OCI-LY7 (cell line): Measurements from ENCODE around the gene CHST8. TPM values are rescaled to one million over a fixed set of nuclear protein-coding genes. Genes with fewer than 3 reads are reported as not detected.

Experiments
- Bru-seq: library from RNA; stranded (reverse); fragments of 400-500 nt; gene quantifications from one replicate; lab custom pipeline; 2021; lab: Mats Ljungman, UMichigan
- BruChase-seq, 2 experiments: library from RNA; stranded (reverse); fragments of 400-500 nt; gene quantifications; one replicate each; lab custom pipeline; 2021; lab: Mats Ljungman, UMichigan
- BruUV-seq: library from RNA; stranded (reverse); fragments of 400-500 nt; replicated peaks from 2 replicates; lab custom pipeline; 2021; lab: Mats Ljungman, UMichigan
- CTCF ChIA-PET: fragments of 300-600 bp; sonication (Branson Sonifier 250); formaldehyde crosslinking; loops from one replicate; lab custom pipeline; 2022; ENCODE audit warnings: antibody characterized with exemption; ENCODE audit not compliant: unreplicated experiment; lab: Charles Lee
- POLR2A ChIA-PET: fragments of 300-600 bp; sonication (Branson Sonifier 250); formaldehyde crosslinking; loops from one replicate; lab custom pipeline; 2022; ENCODE audit warnings: antibody characterized with exemption; lab: Charles Lee
- DNase-seq: peaks from one replicate; pipeline ENCODE4 v3.0.0-alpha.2; 2015; ENCODE audit warnings: low spot score
- H2AFZ ChIP-seq: fragments of 200-600 bp; sonication (generic), shearing (Covaris generic); 2 replicates; pipeline ENCODE4 v1.6.1; 2014; ENCODE audit warnings: mild to moderate bottlenecking, antibody characterized with exemption, low read length, moderate library complexity
- H3K27ac ChIP-seq: fragments of 200-600 bp; sonication (generic); 2 replicates; pipeline ENCODE4 v1.5.1; 2014; ENCODE audit warnings: mixed run types, low read depth, mild to moderate bottlenecking, moderate library complexity, low read length, inconsistent platforms; ENCODE audit not compliant: poor library complexity, severe bottlenecking
- H3K36me3 ChIP-seq: fragments of 200-600 bp; sonication (generic); 2 replicates; pipeline ENCODE4 v1.6.1; 2014; ENCODE audit warnings: mild to moderate bottlenecking, antibody characterized with exemption, low read length, moderate library complexity, mixed read lengths; ENCODE audit not compliant: insufficient read depth
- H3K4me1 ChIP-seq: fragments of 200-600 bp; sonication (generic); 2 replicates; pipeline ENCODE4 v1.5.1; 2014; ENCODE audit warnings: mild to moderate bottlenecking, low read length; ENCODE audit not compliant: insufficient read depth, poor library complexity, severe bottlenecking
- H3K4me2 ChIP-seq: fragments of 200-600 bp; sonication (generic); 2 replicates; pipeline ENCODE4 v1.6.1; 2014; ENCODE audit warnings: mild to moderate bottlenecking, low read length
- H3K4me3 ChIP-seq: fragments of 200-600 bp; sonication (generic); 2 replicates; pipeline ENCODE4 v1.5.1; 2014; ENCODE audit warnings: mild to moderate bottlenecking, low read depth, low read length; ENCODE audit not compliant: poor library complexity, severe bottlenecking
- H3K79me2 ChIP-seq: fragments of 200-600 bp; sonication (generic); 2 replicates; pipeline ENCODE4 v1.6.1; 2016; ENCODE audit warnings: low read depth, mild to moderate bottlenecking, low read length, moderate library complexity, mixed read lengths; ENCODE audit not compliant: insufficient read depth
- H3K9me2 ChIP-seq: fragments of 200-600 bp; sonication (generic); 2 replicates; pipeline ENCODE4 v1.6.1; 2016; ENCODE audit warnings: mild to moderate bottlenecking, low read length, mixed read lengths; ENCODE audit not compliant: insufficient read depth
- H3K9me3 ChIP-seq: fragments of 200-600 bp; sonication (generic); 2 replicates; pipeline ENCODE4 v1.6.1; 2014; ENCODE audit warnings: mild to moderate bottlenecking, mixed run types, low read length, mixed read lengths
- H4K20me1 ChIP-seq: fragments of 200-600 bp; sonication (generic); 2 replicates; pipeline ENCODE4 v1.6.1; 2014; ENCODE audit warnings: mild to moderate bottlenecking, antibody characterized with exemption, low read length, moderate library complexity, mixed read lengths; ENCODE audit not compliant: insufficient read depth
- EZH2phosphoT487 ChIP-seq: fragments of 200-600 bp; sonication (generic); IDR thresholded peaks from 2 replicates; pipeline ENCODE4 v1.6.1; 2018; ENCODE audit warnings: low read depth, borderline replicate concordance, mild to moderate bottlenecking, mixed run types, antibody characterized with exemption, low read length, moderate library complexity, mixed read lengths
- intact Hi-C: fragments of 100-400 bp; cut with micrococcal nuclease; formaldehyde crosslinking; loops from one replicate; pipeline ENCODE4 v1.10.0; 2022; ENCODE audit not compliant: unreplicated experiment
- long read RNA-seq: library from polyadenylated mRNA; stranded (forward); transcript quantifications from one replicate; pipeline ENCODE4 v2.0.0, GENCODE V29; 2022
- total RNA-seq, 2 experiments: library from RNA; depleted of rRNA in 1 of 2; stranded (reverse); fragments of >200 nt in 1 of 2; shearing (Covaris generic) in 1 of 2; gene quantifications; 2 replicates each; pipeline ENCODE4 v1.2.3, GENCODE V29; 2014 to 2022
- TF ChIP-seq, protein P1 (sequence below): fragments of 200-600 bp; sonication (generic); conservative IDR thresholded peaks from 2 replicates; pipeline ENCODE4 v1.5.1; 2014; ENCODE audit warnings: mild to moderate bottlenecking, antibody characterized with exemption, low read length, moderate library complexity, mixed read lengths

The CHST8 gene, protein sequence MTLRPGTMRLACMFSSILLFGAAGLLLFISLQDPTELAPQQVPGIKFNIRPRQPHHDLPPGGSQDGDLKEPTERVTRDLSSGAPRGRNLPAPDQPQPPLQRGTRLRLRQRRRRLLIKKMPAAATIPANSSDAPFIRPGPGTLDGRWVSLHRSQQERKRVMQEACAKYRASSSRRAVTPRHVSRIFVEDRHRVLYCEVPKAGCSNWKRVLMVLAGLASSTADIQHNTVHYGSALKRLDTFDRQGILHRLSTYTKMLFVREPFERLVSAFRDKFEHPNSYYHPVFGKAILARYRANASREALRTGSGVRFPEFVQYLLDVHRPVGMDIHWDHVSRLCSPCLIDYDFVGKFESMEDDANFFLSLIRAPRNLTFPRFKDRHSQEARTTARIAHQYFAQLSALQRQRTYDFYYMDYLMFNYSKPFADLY
- not detected in 2 replicates for total RNA-seq (2014; rRNA removed; shearing (Covaris generic))
- total RNA-seq (2022): not detected in 2 replicates
- not detected for Bru-seq, nascent RNA
- BruChase-seq, experiment 1, labeled RNA remaining after a 6-hour chase: not detected
- not detected for BruChase-seq, experiment 2, labeled RNA remaining after a 2-hour chase
- long read RNA-seq: 0 reads

- Histone ChIP-seq H3K4me2 (no peak within 1 kb of the TSS), H3K4me3 (no peak within 1 kb of the TSS), H3K27ac (no peak within 1 kb of the TSS), H3K4me1 (no peaks in the 10 kb centered on the region), H2AFZ (no peak within 1 kb of the TSS), H3K79me2 (no peaks in the 10 kb centered on the region), H3K9me2 (no peaks in the 10 kb centered on the region), H4K20me1 (no peaks in the 10 kb centered on the region), H3K9me3 (no peaks in the 10 kb centered on the region), H3K36me3 (no peaks in the 10 kb centered on the region)
- CTCF ChIA-PET: no interaction called here
- intact Hi-C loops: no loop called here
- no TSS peak for BruUV-seq
- no peak for TF ChIP-seq EZH2phosphoT487
- TF ChIP-seq, protein P1, sequence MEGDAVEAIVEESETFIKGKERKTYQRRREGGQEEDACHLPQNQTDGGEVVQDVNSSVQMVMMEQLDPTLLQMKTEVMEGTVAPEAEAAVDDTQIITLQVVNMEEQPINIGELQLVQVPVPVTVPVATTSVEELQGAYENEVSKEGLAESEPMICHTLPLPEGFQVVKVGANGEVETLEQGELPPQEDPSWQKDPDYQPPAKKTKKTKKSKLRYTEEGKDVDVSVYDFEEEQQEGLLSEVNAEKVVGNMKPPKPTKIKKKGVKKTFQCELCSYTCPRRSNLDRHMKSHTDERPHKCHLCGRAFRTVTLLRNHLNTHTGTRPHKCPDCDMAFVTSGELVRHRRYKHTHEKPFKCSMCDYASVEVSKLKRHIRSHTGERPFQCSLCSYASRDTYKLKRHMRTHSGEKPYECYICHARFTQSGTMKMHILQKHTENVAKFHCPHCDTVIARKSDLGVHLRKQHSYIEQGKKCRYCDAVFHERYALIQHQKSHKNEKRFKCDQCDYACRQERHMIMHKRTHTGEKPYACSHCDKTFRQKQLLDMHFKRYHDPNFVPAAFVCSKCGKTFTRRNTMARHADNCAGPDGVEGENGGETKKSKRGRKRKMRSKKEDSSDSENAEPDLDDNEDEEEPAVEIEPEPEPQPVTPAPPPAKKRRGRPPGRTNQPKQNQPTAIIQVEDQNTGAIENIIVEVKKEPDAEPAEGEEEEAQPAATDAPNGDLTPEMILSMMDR: no peak
- DNase-seq: no peak
- POLR2A ChIA-PET: no interaction called here
Observed at GRCh38 chr19:33621811-33622504, at the start of gene CHST8. TSS of gene CHST8 (plus strand) at chr19:33621953. CDS start at chr19:33689262, 67,309 bp downstream.

DNA sequence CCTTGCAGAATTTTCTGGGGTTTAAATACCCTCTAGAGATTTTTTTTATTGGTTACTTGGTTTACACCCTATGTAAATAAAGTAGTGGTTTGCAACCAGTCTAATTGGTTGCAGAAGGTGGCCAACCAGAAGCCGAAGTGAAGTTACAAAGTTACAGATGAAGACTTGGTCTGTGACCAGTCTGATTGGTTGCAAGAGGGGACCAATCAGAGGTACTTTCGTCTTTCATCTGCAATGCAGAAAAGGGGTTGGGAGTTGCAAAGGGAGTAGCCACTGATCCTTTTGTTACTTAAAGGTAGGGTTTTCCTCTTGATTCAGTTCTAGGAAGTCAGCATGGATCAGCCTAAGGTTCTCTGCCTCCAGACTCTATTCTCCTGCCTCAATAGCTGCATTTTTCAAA, 48.8 kb upstream of the CHST8 start:
- H4K20me1 ChIP-seq: no peaks in the 10 kb centered on the region
- H3K4me3 ChIP-seq: no peak overlapping the region
- H2AFZ ChIP-seq: no peak overlapping the region
- H3K27ac ChIP-seq: no peak overlapping the region
- no peaks in the 10 kb centered on the region for H3K9me3 ChIP-seq
- H3K4me2 ChIP-seq: no peak overlapping the region
- no peak for TF ChIP-seq EZH2phosphoT487
- TF ChIP-seq, protein P1: no peak
- intact Hi-C loops: no loop called here
- H3K36me3 ChIP-seq: no peaks in the 10 kb centered on the region
- POLR2A ChIA-PET: no interaction called here
- CTCF ChIA-PET: no interaction called here
- H3K4me1 ChIP-seq: no peaks in the 10 kb centered on the region
- BruUV-seq: no TSS peak
- H3K9me2 ChIP-seq: no peaks in the 10 kb centered on the region
- DNase-seq: no peak
- H3K79me2 ChIP-seq: no peaks in the 10 kb centered on the region
